HepG2 (cell line): ENCODE data around the gene INKA2. TPM values are rescaled to one million over a fixed set of nuclear protein-coding genes. Genes with fewer than 3 reads are reported as not detected.

Experiments used
- HNF4A ChIP-seq: sonication (generic); formaldehyde crosslinking; IDR thresholded peaks from 2 replicates; pipeline ENCODE4 v1.4.0; 2020; ENCODE audit warnings: missing genetic modification reagents
- TMF1 ChIP-seq: sonication (generic); formaldehyde crosslinking; IDR thresholded peaks from 2 replicates; pipeline ENCODE4 v1.8.1; 2022; ENCODE audit warnings: low read depth, missing genetic modification reagents
- ZNF280D ChIP-seq: sonication (generic); formaldehyde crosslinking; IDR thresholded peaks from 2 replicates; pipeline ENCODE4 v1.5.1; 2020; ENCODE audit warnings: mild to moderate bottlenecking, missing genetic modification reagents
- ZNF34 ChIP-seq: sonication (generic); formaldehyde crosslinking; IDR thresholded peaks from 2 replicates; pipeline ENCODE4 v1.4.0; 2020; ENCODE audit warnings: mild to moderate bottlenecking, missing genetic modification reagents, borderline replicate concordance
- ZNF557 ChIP-seq: sonication (generic); formaldehyde crosslinking; IDR thresholded peaks from 2 replicates; pipeline ENCODE4 v1.4.0; 2020; ENCODE audit warnings: missing genetic modification reagents
- ZNF646 ChIP-seq: sonication (generic); formaldehyde crosslinking; IDR thresholded peaks from 2 replicates; pipeline ENCODE4 v1.9.0; 2021; ENCODE audit warnings: mild to moderate bottlenecking, missing genetic modification reagents
- polyA plus RNA-seq, 8 experiments: library from polyadenylated mRNA; depleted of rRNA in 3 of 8; stranded (reverse) in 7 of 8; unstranded in 1 of 8; fragments of >200 nt; fragmentation: Illumina TruSeq in 4 of 8; extraction: Trizol in 4 of 8; gene quantifications; 2 replicates each; pipeline versions ENCODE4 v1.2.1 to v1.2.3, GENCODE V29; 2011 to 2016; ENCODE audit warnings: low read depth in 4 of 8, missing spikeins in 1 of 8, mixed read lengths in 1 of 8; ENCODE audit not compliant: insufficient read depth in 1 of 8
- total RNA-seq, 5 experiments: library from RNA; depleted of rRNA; stranded (reverse); fragments of >200 nt; fragmentation: Illumina TruSeq; extraction: Trizol; gene quantifications; 2 replicates each; pipeline ENCODE4 v1.2.3, GENCODE V29; 2016; ENCODE audit warnings: low read depth in 1 of 5

The INKA2 gene
- total and polyA plus RNA-seq, 2 of the 13 experiments (the other 11 are each of a cell fraction or from before 2014, with no cell fraction given) = 2.6 to 4.6 TPM

GRCh38 chr1:111749628-111750027 is 10.4 kb upstream of the INKA2 start (continued):
- no peak for TF ChIP-seq TMF1 (CRISPR knock-in tag)
- no peak for TF ChIP-seq ZNF34
- TF ChIP-seq ZNF646 (CRISPR knock-in tag) = no peak
- TF ChIP-seq ZNF557 (CRISPR knock-in tag) = no peak
- TF ChIP-seq ZNF280D = no peak
- TF ChIP-seq HNF4A (CRISPR knock-in tag) = no peak
